Kidney (tissue), 14 donors: ENCODE results near the gene SYT1. TPM values are rescaled to one million over a fixed set of nuclear protein-coding genes. Genes with fewer than 3 reads are reported as not detected.
A peak's percentile ranks its signal among the peaks of the same experiment; 100 is the strongest.

Source experiments
- DNase-seq, 5 donors: peaks; one replicate each; pipeline ENCODE4 v3.0.0-alpha.2; 2013 to 2020
- FAIRE-seq: peaks from 2 replicates; lab custom pipeline; 2012; peaks lifted over from hg19 to GRCh38; lab: Jason Lieb, UNC
- H3K27ac ChIP-seq, 2 donors: one replicate each; pipeline ENCODE4 v1.7.0; 2013; ENCODE audit warnings: low read depth in 2 of 2, low read length in 2 of 2, inconsistent platforms in 1 of 2
- H3K27me3 ChIP-seq: one replicate; pipeline ENCODE4 v1.7.1; 2013; ENCODE audit warnings: low read length, inconsistent platforms; ENCODE audit not compliant: control insufficient read depth, insufficient read depth
- H3K36me3 ChIP-seq, 3 donors: one replicate each; pipeline versions ENCODE4 v1.7.0 to v1.7.1; 2013; ENCODE audit warnings: low read length in 3 of 3, control low read depth in 1 of 3, inconsistent platforms in 1 of 3; ENCODE audit not compliant: insufficient read depth in 3 of 3, control insufficient read depth in 2 of 3
- H3K4me1 ChIP-seq, 3 donors: one replicate each; pipeline versions ENCODE4 v1.7.0 to v1.7.1; 2013; ENCODE audit warnings: low read length in 3 of 3, inconsistent platforms in 1 of 3, low read depth in 1 of 3; ENCODE audit not compliant: control insufficient read depth in 2 of 3, insufficient read depth in 2 of 3
- H3K4me3 ChIP-seq, 3 donors: one replicate each; pipeline versions ENCODE4 v1.7.0 to v1.8.1; 2013; ENCODE audit warnings: low read length in 3 of 3, control low read depth in 1 of 3, inconsistent platforms in 1 of 3
- H3K9ac ChIP-seq, 3 donors: one replicate each; pipeline versions ENCODE4 v1.7.0 to v1.7.1; 2013; ENCODE audit warnings: low read length in 3 of 3, control low read depth in 1 of 3, inconsistent platforms in 1 of 3
- H3K9me3 ChIP-seq, 3 donors: one replicate each; pipeline versions ENCODE4 v1.7.0 to v1.7.1; 2013; ENCODE audit warnings: low read length in 3 of 3, control low read depth in 1 of 3, inconsistent platforms in 1 of 3; ENCODE audit not compliant: control insufficient read depth in 2 of 3, insufficient read depth in 1 of 3
- CTCF ChIP-seq: IDR thresholded peaks from 3 replicates; pipeline ENCODE4 v1.5.1; 2012; ENCODE audit warnings: mild to moderate bottlenecking, moderate library complexity, borderline replicate concordance; ENCODE audit not compliant: insufficient read depth; ENCODE audit errors: extremely low read depth
- intact Hi-C: fragments of 100-400 bp; cut with DNase I; formaldehyde crosslinking; loops from one replicate; pipeline ENCODE4 v1.11.1; 2022
- polyA plus RNA-seq: library from polyadenylated mRNA; stranded (reverse); fragments of 350-450 nt; fragmentation: Illumina TruSeq; extraction: RNeasy Lipid Tissue Mini Kit (QIAGEN cat#74804); gene quantifications from one replicate; pipeline ENCODE4 v1.2.3, GENCODE V29; 2014; ENCODE audit warnings: low read depth, low replicate concordance; ENCODE audit not compliant: insufficient read depth
- total RNA-seq: library from RNA; stranded (reverse); fragmentation: NEBNext Ultra II Directional; extraction: Animal tissue kit (Norgen Biotek cat#: 25700); gene quantifications from one replicate; pipeline ENCODE4 v1.2.1, GENCODE V29; 2021
- donor health status: control.
- donor health status: control.
- donor health status: control.
- donor health status: control.
- donor health status: control.
- donor health status: DM: yes; HTN: yes; CAD: no.
- donor health status: Normal renal cell carcinoma (clear cell type).

SYT1 gene
- total and polyA plus RNA-seq, 2 donors from 2014 or later = 0.69 to 1.2 TPM

- Histone ChIP-seq H3K4me1 (no peaks in the 10 kb centered on the region), H3K9ac (no peak overlapping the region), H3K27ac (no peak overlapping the region), H3K36me3 (no peaks in the 10 kb centered on the region), H3K4me3 (no peak overlapping the region), H3K27me3 (no peaks in the 10 kb centered on the region), H3K9me3 (peaks cover 0 to under 1% (median 0%) of the 10 kb centered on the region in 3 donors)
- DNase-seq (no peak), FAIRE-seq (no peak)
- no peak for TF ChIP-seq CTCF
- intact Hi-C loops = no loop called here
Observed at GRCh38 chr12:79309039-79309438, 444.5 kb downstream of the SYT1 start.

- Histone ChIP-seq H3K27ac (no peak overlapping the region), H3K36me3 (no peaks in the 10 kb centered on the region), H3K9me3 (peaks cover 0 to 8% (median 0%) of the 10 kb centered on the region in 3 donors), H3K27me3 (no peaks in the 10 kb centered on the region), H3K4me1 (no peaks in the 10 kb centered on the region), H3K4me3 (no peak overlapping the region), H3K9ac (no peak overlapping the region)
- intact Hi-C loops = no loop called here
- TF ChIP-seq CTCF = no peak
- FAIRE-seq = no peak
- peak in 1 of 5 donors; percentile 15 for DNase-seq
Observed at GRCh38 chr12:79317179-79317847, 452.7 kb downstream of the SYT1 start.

GRCh38 chr12:79322905-79323304 lies 458.3 kb downstream of the SYT1 start:
- TF ChIP-seq CTCF = no peak
- Histone ChIP-seq H3K4me3 (no peak overlapping the region), H3K27ac (no peak overlapping the region), H3K4me1 (no peaks in the 10 kb centered on the region), H3K36me3 (no peaks in the 10 kb centered on the region), H3K27me3 (no peaks in the 10 kb centered on the region), H3K9ac (no peak overlapping the region), H3K9me3 (no peaks in the 10 kb centered on the region)
- FAIRE-seq (no peak), DNase-seq (no peak)
- intact Hi-C loops = no loop called here
